Superior temporal gyrus (tissue), 1 donor: ENCODE results near the gene SH3BP4.

Source experiments
- DNase-seq: peaks from one replicate; pipeline ENCODE4 v3.0.0-alpha.2; 2016; ENCODE audit errors: extremely low spot score

SH3BP4 gene, protein sequence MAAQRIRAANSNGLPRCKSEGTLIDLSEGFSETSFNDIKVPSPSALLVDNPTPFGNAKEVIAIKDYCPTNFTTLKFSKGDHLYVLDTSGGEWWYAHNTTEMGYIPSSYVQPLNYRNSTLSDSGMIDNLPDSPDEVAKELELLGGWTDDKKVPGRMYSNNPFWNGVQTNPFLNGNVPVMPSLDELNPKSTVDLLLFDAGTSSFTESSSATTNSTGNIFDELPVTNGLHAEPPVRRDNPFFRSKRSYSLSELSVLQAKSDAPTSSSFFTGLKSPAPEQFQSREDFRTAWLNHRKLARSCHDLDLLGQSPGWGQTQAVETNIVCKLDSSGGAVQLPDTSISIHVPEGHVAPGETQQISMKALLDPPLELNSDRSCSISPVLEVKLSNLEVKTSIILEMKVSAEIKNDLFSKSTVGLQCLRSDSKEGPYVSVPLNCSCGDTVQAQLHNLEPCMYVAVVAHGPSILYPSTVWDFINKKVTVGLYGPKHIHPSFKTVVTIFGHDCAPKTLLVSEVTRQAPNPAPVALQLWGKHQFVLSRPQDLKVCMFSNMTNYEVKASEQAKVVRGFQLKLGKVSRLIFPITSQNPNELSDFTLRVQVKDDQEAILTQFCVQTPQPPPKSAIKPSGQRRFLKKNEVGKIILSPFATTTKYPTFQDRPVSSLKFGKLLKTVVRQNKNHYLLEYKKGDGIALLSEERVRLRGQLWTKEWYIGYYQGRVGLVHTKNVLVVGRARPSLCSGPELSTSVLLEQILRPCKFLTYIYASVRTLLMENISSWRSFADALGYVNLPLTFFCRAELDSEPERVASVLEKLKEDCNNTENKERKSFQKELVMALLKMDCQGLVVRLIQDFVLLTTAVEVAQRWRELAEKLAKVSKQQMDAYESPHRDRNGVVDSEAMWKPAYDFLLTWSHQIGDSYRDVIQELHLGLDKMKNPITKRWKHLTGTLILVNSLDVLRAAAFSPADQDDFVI

DNA sequence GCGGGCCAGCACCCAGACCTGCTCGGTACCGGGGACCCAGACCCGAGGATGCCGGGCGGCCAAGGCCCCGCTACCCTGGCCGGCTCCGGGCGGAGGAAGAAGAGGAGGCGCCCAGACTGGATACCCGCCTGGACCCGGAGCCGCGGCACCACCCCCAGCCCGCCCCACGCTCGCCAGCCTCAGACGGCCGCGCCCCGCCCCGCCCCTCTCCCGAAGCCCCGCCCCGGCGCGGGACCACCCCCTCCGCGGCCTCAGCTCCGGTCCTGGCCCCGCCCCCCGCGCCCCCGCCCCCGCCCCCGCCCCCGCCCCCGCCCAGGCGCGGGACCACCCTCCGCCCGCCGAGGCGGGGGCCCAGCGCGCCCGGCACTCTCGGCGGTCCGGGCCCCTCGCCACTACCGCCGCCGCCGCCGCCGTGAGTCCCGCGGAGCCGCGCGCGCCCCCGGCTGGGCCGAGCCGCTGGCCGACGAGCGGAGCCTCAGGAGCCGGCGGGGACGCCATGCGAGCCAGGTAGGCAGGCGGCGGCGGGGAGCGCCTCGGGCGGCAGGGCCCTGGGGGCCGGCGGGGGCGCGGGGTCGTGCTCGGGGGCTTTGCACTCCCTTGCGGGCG, at the start of gene SH3BP4:
SH3BP4 (plus strand) TSS at position 354 of the 606 bp plus-strand sequence. CDS start 82,986 bp downstream, outside the sequence.
- DNase-seq, result peak; percentile 58

DNA sequence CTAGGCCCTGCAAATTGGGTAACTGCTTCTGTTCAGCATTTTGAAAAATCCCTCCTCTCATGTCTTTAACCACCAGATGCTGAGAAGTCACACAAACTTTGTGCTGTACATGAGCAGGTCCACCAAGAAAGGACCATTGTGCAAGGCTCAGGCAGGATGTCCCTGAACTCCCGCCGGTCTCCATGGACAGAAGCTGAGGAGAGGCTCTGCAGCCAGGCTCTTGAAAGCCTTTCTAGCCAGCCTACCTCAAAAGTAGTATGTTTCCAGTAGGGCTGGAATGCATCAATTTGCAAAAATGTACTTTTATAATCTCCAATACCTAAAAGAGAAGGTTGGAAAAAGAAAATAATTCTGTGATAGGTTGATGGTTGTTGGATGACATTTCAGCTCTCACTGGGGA, 47.0 kb upstream of the SH3BP4 start:
- no peak for DNase-seq

DNA sequence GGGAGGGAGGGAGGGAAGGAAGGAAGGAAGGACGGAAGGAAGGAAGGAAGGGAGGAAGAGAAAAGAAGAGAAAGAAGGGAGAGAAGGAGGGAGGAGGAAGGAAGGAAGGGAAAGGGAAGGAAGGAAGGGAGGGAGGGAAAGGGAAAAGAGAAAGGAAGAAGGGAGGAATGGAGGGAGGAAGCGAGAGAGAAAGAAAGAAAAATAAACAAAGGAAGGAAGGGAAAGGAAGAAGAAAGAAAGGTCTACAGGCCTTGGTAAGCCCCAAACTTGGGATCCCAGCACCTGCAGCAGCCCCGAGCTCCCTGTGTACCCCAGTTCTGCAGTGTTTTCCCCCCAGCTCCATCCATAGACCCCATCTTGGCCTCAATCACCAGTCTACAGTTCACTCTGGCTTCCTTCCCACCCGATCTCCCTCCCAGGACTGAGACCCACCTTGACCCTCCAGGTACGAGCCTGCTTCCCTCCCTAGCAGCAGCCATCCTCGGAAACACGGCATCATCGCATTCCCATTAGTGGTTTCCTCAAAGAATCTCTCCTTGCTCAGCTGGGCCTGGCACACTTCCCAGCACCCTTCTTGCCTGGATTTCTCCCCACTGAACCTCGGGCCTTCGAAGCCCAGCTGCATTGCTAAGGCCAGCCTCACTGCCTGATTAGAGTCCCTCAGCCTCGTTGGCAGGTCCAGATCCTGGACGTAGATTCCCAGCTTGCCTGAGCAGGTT, 46.1 kb upstream of the SH3BP4 start:
- DNase-seq, result no peak

DNA sequence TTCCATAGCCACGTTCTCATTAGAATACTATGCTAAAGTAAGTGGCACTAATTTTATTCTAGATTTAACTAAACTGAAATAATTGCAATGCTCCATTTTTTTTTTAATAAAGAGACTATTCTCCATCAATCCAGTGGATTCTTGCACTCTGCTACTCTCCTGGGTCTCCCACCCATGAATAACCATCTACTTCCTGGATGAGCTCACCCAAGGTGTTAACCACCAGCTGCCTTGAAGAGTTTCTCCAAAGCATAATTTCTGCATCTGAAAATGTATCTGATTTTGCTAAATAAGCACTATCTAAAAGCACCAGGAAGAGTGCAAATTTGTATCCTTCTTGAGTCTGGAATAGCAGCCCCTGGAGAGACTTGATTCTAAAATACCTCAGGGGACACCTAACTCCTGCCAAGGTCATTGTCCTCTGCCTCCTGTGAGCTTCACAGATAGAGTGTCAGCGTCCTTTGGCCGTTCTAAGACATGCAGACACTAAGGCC, 41.6 kb upstream of the SH3BP4 start:
- no peak for DNase-seq

DNA sequence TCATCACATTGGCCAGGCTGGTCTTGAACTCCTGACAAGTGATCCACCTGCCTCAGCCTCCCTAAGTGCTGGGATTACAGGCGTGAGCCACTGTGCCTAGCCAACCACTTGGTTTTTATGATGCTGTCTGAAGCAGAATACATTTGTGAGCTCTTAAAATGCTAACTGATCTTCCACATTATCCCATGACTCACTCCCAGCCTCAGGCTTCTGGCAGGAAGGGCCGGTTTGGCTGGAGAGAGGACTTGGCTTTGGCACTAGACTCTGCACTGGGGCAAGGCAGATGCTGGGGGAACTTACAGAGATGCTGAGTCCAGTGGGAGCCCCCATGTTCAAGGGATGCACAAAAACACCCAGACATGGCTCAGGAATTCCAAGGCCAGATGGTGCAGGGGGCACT, 40.5 kb upstream of the SH3BP4 start:
- DNase-seq, result no peak

DNA sequence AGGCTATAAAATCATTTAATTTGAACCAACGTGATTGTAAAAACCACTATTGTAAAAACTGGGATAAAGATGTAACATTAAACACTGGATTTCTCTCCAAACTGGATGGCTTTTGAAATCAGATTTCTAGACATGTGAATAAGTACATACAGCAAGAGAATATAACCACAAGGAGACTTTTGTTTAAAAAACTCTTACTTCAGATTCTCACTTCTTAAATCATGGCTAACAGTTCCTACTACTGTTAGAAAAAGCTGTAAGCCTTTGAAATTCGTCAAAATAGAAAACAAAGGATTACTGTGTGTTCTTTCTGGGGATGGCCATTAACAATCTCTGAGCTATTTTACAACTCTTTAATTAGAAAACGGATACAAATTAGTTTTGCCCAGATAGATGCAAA, 39.4 kb upstream of the SH3BP4 start:
- DNase-seq, result peak; percentile 67

DNA sequence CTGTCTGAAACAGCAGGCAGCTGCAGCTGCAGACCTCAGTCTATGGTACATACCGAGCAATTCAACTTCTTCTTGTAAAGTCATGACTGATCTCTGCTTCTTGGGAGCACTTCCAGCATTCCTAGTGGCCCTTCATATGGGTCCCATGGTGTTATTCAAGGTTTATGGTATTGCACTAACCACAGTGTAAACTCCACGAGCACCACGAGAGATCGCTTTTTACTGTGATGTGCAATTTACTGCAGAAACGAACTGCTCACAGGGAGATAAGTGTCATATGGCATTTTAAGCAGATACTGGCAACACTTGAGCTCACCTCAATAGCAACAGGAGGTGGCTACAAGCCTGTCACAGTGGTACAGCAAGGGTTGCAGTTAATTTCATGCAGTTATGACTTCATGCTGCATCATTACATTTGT, 38.6 kb upstream of the SH3BP4 start:
- peak; percentile 70 for DNase-seq

DNA sequence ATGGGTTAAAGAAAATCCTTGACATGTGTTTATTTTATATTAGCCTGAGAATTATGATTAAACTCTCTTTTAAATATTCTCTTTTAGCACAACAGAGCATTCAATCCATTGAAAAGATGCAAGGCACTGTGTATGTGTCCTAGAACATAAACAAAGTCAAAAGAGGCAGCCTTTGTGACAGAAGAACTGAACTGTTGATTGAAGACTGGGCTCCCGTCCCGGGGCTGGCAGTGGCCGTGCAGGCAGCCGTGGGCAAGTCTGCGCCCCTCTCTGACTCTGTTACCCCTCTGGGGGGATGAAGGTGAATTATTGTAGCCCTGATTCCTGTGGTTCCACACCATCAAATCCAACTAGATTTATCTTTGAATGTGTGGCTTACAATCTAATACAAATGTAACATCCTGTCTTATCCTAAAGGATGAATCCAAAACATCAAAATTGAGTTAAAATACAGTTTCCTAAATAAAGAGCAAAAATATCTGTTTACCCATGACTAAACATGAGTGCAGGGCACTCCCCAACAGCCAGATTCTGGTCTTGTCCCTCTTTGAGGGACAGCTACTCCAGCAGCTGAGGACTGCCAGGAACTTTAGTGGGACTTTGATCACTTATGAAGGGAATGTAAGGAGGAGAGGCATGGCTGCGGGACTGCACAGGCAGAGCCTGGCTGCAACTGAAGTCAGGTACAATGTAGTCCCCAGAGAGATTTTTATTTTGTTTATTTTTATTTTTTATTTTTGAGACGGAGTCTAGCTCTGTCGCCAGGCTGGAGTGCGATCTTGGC, 37.3 kb upstream of the SH3BP4 start:
- DNase-seq, result peak; percentile 91

DNA sequence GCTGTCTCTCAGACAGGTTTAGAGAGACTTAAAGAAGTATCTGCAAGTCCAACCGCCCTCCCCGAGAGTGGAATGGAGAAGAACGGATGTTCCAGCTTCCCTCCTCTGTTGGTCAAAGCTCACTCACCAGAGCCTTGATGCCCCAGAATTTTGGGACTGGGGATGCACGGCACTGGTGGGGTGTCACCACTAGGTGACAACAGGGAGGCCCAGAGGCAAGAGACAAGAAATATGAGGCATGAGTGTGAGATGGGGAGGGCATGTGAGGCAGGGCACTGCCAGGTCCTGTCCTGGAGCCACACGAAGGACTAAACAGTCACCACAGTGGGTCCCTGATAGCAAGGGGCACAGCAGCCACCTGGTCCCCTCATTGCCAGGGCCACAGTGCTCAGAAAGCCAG, 35.1 kb upstream of the SH3BP4 start:
- no peak for DNase-seq

DNA sequence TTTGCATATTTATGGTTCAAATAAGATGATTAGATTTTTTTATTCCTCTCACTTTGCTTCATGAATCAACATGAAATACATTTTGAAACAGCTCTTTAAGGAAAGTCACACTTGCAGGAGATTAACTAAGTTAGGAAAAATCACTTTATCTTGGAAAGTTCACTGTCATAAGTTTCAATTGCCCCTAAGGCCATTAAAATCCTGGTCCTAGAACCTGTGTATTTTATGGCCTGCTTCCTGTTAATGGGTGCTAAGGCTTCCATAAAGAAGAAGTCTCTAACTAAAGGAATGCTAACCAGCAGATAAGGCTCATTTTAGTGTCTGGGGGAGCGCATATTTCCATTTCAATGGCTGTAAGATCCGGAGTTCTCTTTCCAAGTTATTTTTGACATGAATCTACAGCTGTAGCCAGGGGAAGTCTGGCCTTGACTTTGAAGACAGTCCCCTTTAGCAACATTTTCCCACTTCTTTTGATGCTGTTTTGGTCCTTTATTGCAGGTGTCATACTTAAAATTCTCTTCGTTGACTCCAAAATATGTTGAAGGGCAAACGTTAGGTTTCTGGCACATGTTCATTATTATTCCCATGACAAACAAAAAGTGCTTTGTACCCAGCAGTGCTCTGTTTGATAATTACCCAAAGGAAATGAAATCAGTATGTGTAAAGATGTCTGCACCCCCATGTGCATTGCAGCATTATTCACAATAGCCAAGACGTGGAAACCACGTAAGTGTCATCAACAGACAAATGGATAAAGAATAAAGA, 34.4 kb upstream of the SH3BP4 start:
- DNase-seq, result peak; percentile 79

DNA sequence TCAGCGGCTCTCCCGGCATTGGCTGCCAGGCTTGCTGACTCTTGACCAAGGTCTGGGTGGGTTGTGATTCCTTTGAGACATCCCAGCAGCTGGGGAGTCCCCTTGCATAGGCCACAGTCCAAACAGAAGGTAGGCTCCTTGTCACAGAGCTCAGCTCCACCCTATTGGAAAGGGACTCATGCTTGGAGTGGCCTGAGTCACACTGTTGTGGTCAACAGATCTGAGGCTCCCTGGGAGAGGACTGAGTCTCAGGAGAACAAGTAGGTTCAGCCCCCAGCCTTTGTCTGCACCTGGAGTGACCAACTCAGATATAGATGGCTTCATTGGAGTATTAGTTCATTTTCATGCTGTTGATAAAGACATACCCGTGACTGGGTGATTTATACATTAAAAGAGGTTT, 32.1 kb upstream of the SH3BP4 start:
- no peak for DNase-seq

DNA sequence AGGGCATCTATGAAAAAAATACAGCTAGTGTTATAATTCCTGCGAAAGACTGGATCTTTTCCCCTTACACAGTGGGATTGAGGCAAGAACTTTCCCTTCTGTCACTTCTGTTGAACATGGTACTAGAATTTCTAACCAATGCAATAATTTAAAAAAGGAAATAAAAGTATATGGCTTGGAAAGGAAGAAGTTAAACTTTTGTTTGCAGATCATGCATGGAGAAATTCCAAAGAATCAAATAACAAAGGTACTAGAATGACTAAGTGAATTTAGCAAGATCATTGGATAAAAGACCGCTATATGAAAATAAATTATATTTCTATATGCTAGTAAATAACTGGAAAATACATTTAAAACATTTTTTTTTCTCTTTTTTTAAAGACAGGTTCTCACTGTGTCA, 31.0 kb upstream of the SH3BP4 start:
- DNase-seq, result no peak

DNA sequence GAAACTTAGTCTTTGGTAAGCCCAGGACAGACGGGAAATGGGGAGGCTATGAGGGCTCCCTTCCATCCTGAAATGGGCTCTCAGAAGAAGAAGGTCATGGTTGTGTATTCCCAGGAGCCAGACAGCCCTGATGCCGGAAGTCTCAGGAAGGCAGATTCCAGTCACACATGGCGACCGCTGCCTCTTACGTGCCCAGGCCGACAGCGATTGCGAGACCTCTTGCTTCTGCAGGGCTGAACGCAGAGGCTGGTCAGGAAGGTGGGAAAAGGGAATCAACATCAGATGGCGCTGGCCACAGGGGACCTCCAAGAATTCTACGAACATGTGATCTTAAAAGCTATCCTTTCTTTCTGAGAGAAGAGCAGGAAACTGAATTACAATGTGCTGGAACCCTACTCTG, 22.8 kb upstream of the SH3BP4 start:
- no peak for DNase-seq

DNA sequence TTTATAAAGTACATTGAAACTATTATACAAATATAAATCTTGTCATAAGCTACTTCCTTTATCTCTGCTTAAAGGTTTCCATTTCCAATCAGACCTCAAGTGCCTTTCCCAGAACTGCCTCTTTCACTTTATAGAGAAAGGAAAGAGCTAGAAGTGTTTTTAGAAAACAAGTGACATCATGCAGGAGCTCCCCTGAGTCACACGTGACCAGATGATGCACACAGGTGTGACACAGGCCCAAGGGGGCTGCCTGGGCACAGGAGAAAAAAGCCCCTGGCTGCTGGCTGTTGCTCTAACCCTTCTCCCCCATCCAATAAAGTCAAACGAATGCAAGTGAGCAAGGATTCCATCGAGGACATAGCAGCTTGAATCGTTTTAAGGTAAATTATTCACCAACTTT, 21.4 kb upstream of the SH3BP4 start:
- no peak for DNase-seq

DNA sequence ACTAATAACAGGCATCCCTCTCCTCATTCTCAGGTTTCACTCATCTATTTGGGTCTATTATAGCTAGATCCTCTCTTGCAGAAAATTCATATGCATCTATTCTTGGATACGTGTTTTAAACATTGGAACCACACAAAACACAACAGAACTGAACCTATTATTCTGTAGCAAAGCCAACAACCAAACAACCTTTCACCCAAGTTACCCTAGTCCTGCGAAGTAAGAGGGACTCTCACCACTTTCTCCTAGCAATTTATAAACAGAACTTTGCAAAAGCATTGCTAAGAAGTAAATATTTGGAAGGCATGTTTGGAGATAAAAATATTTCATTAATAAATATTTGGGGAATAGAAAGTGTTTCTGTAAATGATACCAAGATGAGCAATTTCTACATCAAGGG, 20.4 kb upstream of the SH3BP4 start:
- DNase-seq, result no peak

DNA sequence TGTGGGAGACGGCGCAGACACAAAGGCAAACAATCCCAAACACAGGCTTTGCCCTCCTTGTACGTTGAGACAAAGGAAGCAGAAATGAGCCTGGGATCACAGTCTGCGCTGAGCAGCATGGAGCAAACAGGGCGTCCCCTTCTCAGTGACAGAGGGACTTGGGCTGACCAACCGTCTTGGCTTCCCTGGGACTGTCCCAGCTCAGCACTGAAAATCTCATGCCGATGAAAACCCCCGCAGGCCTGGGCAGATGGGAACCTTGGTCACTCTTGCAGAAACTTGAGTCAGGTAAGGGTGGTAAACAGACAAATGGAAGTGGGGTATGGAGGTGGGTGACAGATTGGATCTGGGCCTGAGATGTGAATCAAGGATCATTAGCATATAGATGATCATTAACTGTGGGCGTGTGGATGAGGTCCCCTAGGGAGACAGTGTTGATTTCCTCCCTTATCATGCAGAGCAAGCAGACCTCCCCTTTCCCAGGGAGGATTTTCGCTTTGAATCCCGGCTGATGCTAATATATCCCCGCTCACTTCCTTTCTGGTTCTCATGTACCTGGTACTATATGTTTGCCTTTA, 19.1 kb upstream of the SH3BP4 start:
- DNase-seq, result no peak

DNA sequence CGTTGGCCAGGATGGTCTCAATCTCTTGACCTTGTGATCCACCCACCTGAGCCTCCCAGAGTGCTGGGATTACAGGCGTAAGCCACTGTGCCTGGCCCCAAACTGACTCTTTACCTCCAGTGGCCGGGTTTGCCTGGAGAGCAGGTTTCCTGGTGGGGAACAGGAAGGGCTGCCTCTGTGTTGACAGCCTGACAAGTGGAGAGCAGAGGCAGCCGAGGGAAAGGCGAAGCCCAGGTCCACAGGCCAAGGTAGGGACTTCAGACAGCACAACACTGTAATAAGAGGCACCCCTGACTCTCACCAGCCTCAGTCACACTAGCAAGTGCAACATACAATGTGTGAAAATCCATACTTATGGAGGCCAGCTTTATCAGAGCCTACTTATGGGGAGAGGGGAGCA, 16.5 kb upstream of the SH3BP4 start:
- DNase-seq, result no peak

DNA sequence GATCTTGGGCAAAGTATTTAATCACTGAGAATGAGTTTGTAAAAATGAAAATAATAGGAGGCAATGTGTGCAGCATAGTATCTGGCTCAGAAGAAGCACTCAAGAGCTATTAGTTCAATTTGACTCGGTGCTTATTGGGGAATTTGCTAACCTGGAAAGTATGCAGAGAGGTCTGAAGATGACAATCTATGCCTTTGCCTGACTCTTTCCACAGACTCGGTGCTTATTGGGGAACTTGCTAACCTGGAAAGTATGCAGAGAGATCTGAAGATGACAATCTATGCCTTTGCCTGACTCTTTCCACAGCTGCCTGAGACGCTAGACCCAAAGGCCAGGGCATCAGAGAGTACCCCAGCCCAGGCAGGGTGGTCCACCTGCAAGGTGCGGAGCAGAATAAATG, 12.2 kb upstream of the SH3BP4 start:
- no peak for DNase-seq

DNA sequence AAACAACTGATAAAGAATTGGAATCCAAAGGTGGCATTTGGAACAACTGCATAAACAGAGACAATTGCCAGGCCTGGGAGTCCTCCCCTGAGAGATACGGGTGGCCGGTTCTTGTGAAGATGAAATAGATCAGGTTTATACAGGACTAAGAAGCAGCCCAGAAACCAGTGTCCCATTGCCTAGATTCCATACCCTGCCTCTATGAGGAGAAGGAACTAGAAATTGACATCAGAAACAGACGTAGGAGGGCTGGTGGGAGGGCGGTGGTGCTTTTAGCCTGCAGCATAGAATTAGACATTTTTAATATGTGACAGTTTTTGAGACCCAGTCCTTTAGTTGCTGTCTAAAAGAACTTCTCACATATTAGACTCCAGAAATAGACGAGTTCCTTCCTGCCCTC, 11.8 kb upstream of the SH3BP4 start:
- DNase-seq, result no peak

DNA sequence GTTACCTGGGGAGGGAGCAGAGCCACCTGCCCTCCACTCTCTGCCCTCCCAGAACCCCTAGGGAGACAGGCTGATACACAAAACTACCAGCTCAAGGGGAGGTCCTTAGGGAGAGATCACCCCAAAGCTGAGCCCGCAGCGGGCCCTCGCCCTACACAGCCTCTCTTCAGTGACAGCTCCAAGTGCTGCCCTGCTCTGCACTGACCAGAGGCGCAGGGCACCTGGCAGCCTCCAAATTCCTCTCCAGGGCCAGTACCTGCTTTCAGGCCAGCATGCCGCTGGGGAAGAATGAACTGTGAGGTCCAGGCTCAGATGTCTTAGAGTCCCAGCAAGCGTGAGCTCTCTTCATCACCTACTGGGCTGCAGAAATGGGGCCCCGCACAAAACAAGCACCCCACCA, 11.3 kb upstream of the SH3BP4 start:
- no peak for DNase-seq
